RWPE1 (cell line): ENCODE data around the gene CEP72.

Experiments
- CTCF ChIA-PET: fragments of 350-600 bp; sonication (Branson Sonifier 250); formaldehyde crosslinking; extraction: SDS; loops from one replicate; lab custom pipeline; 2021; lab: Yijun Ruan, JAX
- POLR2A ChIA-PET: fragments of 400-600 bp; formaldehyde crosslinking; extraction: SDS; loops from one replicate; lab custom pipeline; 2020; ENCODE audit warnings: antibody characterized with exemption; ENCODE audit not compliant: low non-redundant PET; lab: Yijun Ruan, JAX
- DNase-seq: peaks from one replicate; pipeline ENCODE4 v3.0.0; 2012; ENCODE audit warnings: low spot score
- H3K27ac ChIP-seq: fragments of 450-650 bp; 2 replicates; pipeline ENCODE4 v1.5.1; 2017
- CTCF ChIP-seq: fragments of 450-650 bp; conservative IDR thresholded peaks from 2 replicates; pipeline ENCODE4 v1.5.1; 2017; ENCODE audit warnings: low read depth, mild to moderate bottlenecking

The CEP72 gene

GRCh38 chr5:611731-612486, at the start of gene CEP72:
CEP72 (plus strand) TSS chr5:612340; CDS start chr5:612362, 22 bp downstream.
- H3K27ac ChIP-seq: peak within 1 kb of the TSS; percentile 78

GRCh38 chr5:565782-566440, 46.2 kb upstream of the CEP72 start:
- POLR2A ChIA-PET: no interaction called here
- CTCF ChIA-PET: interaction anchor here (0.6 kb wide), 1 partner anchor 105 kb away, joined by 3 read pairs; no protein-coding TSS in a partner anchor

More at GRCh38 chr5:611731-612486, at the start of gene CEP72:
- POLR2A ChIA-PET: no interaction called here
- DNase-seq: peak; percentile 95
- CTCF ChIA-PET: interaction anchor here (1.1 kb wide), 1 partner anchor 165 kb away, joined by 5 read pairs; no protein-coding TSS in a partner anchor
- TF ChIP-seq CTCF: no peak

GRCh38 chr5:566636-567309, 45.4 kb upstream of the CEP72 start:
- CTCF ChIA-PET: no interaction called here
- no peak for DNase-seq
- POLR2A ChIA-PET: no interaction called here
- no peak for TF ChIP-seq CTCF
- H3K27ac ChIP-seq: no peak overlapping the region

More at GRCh38 chr5:565782-566440, 46.2 kb upstream of the CEP72 start:
- H3K27ac ChIP-seq: no peak overlapping the region
- no peak for TF ChIP-seq CTCF
- DNase-seq: peak; percentile 40

- no peak for TF ChIP-seq CTCF
- no peak overlapping the region for H3K27ac ChIP-seq
- DNase-seq: no peak
- ChIA-PET POLR2A (no interaction called here), CTCF (interaction anchor here (0.6 kb wide), 1 partner anchor 440 kb away, joined by 8 read pairs; no protein-coding TSS in a partner anchor)
Measured at GRCh38 chr5:567664-568060, 44.5 kb upstream of the CEP72 start.

GRCh38 chr5:568061-568781, 43.9 kb upstream of the CEP72 start:
- ChIA-PET CTCF (interaction anchor here (0.6 kb wide), 1 partner anchor 440 kb away, joined by 8 read pairs; no protein-coding TSS in a partner anchor), POLR2A (no interaction called here)
- no peak overlapping the region for H3K27ac ChIP-seq
- DNase-seq: no peak
- no peak for TF ChIP-seq CTCF
